ENCODE data around the gene MYNN.

DNA sequence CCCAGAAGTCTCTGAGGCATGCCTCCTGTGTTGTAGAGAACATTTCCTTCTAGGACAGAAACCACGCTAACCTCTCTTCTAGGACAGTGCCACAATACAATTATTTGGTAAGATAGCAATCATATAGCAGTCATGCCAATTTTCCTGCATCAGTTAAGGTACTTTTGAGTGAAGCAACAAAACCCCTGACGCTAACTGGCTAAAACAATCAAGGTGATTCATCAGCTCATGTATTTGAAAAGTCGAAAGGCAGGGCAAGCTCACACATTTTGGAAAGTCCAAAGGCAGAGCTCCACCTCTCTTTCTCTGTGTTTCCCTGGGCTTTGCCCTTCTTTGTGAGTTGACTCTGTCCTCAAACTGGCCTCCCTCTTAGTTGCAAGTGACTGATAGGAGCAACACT, 18.5 kb upstream of the MYNN start:
- TF ChIP-seq, protein P1, sequence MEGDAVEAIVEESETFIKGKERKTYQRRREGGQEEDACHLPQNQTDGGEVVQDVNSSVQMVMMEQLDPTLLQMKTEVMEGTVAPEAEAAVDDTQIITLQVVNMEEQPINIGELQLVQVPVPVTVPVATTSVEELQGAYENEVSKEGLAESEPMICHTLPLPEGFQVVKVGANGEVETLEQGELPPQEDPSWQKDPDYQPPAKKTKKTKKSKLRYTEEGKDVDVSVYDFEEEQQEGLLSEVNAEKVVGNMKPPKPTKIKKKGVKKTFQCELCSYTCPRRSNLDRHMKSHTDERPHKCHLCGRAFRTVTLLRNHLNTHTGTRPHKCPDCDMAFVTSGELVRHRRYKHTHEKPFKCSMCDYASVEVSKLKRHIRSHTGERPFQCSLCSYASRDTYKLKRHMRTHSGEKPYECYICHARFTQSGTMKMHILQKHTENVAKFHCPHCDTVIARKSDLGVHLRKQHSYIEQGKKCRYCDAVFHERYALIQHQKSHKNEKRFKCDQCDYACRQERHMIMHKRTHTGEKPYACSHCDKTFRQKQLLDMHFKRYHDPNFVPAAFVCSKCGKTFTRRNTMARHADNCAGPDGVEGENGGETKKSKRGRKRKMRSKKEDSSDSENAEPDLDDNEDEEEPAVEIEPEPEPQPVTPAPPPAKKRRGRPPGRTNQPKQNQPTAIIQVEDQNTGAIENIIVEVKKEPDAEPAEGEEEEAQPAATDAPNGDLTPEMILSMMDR (IDR thresholded peaks at IDR 0.05 in 4 of 5, conservative IDR thresholded peaks at IDR 0.05 in 1 of 5), result no peak
- TF ChIP-seq POLR2A (IDR thresholded peaks at IDR 0.05), result no peak
